OCI-LY1 (cell line): ENCODE data around the gene GNAT1.

Experiments used
- H2AFZ ChIP-seq: fragments of 200-600 bp; sonication (generic), shearing (Covaris generic); 2 replicates; pipeline ENCODE4 v1.6.0; 2014; ENCODE audit warnings: antibody characterized with exemption, mild to moderate bottlenecking, low read length
- H3F3A ChIP-seq: fragments of 200-600 bp; sonication (generic), shearing (Covaris generic); 2 replicates; pipeline ENCODE4 v1.6.0; 2014; ENCODE audit warnings: mild to moderate bottlenecking, antibody characterized with exemption, low read length, moderate library complexity; ENCODE audit not compliant: insufficient read depth
- H3K27ac ChIP-seq: fragments of 200-600 bp; sonication (generic); 2 replicates; pipeline ENCODE4 v1.5.1; 2014; ENCODE audit warnings: low read length, mixed run types, mild to moderate bottlenecking, low read depth; ENCODE audit not compliant: poor library complexity, severe bottlenecking
- H3K27me3 ChIP-seq: fragments of 200-600 bp; sonication (generic); 2 replicates; pipeline ENCODE4 v1.6.0; 2014; ENCODE audit warnings: antibody characterized with exemption, mild to moderate bottlenecking, low read length, moderate library complexity; ENCODE audit not compliant: insufficient read depth
- H3K36me3 ChIP-seq: fragments of 200-600 bp; sonication (generic); 2 replicates; pipeline ENCODE4 v1.6.1; 2014; ENCODE audit warnings: mild to moderate bottlenecking, antibody characterized with exemption, low read length, moderate library complexity, mixed read lengths; ENCODE audit not compliant: insufficient read depth
- H3K4me1 ChIP-seq: fragments of 200-600 bp; sonication (generic); 2 replicates; pipeline ENCODE4 v1.5.1; 2014; ENCODE audit warnings: mild to moderate bottlenecking, low read length, moderate library complexity; ENCODE audit not compliant: insufficient read depth, severe bottlenecking
- H3K4me2 ChIP-seq: fragments of 200-600 bp; sonication (generic), shearing (Covaris generic); 2 replicates; pipeline ENCODE4 v1.6.1; 2014; ENCODE audit warnings: low read length
- H3K4me3 ChIP-seq: fragments of 200-600 bp; sonication (generic); 2 replicates; pipeline ENCODE4 v1.5.1; 2014; ENCODE audit warnings: low read length, low read depth, mild to moderate bottlenecking, mixed read lengths; ENCODE audit not compliant: poor library complexity, severe bottlenecking
- H3K79me2 ChIP-seq: fragments of 200-600 bp; shearing (Covaris generic); 2 replicates; pipeline ENCODE4 v1.6.1; 2016; ENCODE audit warnings: mixed run types, low read length, mixed read lengths; ENCODE audit not compliant: insufficient read depth
- H3K9ac ChIP-seq: fragments of 200-600 bp; sonication (generic), shearing (Covaris generic); 2 replicates; pipeline ENCODE4 v1.6.1; 2014; ENCODE audit warnings: mild to moderate bottlenecking, low read length, mixed read lengths
- H3K9me2 ChIP-seq: fragments of 200-600 bp; sonication (generic), shearing (Covaris generic); 2 replicates; pipeline ENCODE4 v1.6.1; 2014; ENCODE audit warnings: low read depth, mild to moderate bottlenecking, low read length, mixed read lengths
- H3K9me3 ChIP-seq: fragments of 200-600 bp; shearing (Covaris generic); 2 replicates; pipeline ENCODE4 v1.6.1; 2014; ENCODE audit warnings: low read length, mixed read lengths
- H4K20me1 ChIP-seq: fragments of 200-600 bp; sonication (generic), shearing (Covaris generic); 2 replicates; pipeline ENCODE4 v1.6.0; 2016; ENCODE audit warnings: mild to moderate bottlenecking, low read length; ENCODE audit not compliant: insufficient read depth
- CTCF ChIP-seq: fragments of 200-600 bp; sonication (generic), shearing (Covaris generic); IDR thresholded peaks from 2 replicates; pipeline ENCODE4 v1.5.1; 2017; ENCODE audit warnings: mild to moderate bottlenecking, antibody characterized with exemption, low read length, moderate library complexity, mixed read lengths
- EZH2 ChIP-seq: fragments of 200-600 bp; sonication (generic), shearing (Covaris generic); IDR thresholded peaks from 2 replicates; pipeline ENCODE4 v1.8.0; 2017; ENCODE audit warnings: borderline replicate concordance, mixed run types, mild to moderate bottlenecking, antibody characterized with exemption, low read length, moderate library complexity, mixed read lengths

GNAT1 gene

GRCh38 chr3:50164984-50165909, 26.2 kb upstream of the GNAT1 start:
- Histone ChIP-seq H3K4me1 (no peaks in the 10 kb centered on the region), H2AFZ (no peak overlapping the region), H3K4me3 (no peak overlapping the region), H3K9me2 (no peaks in the 10 kb centered on the region), H3K27ac (no peak overlapping the region), H3K4me2 (no peak overlapping the region), H4K20me1 (no peaks in the 10 kb centered on the region), H3K79me2 (no peaks in the 10 kb centered on the region), H3K27me3 (peaks cover 5% of the 10 kb centered on the region; the same call in 1 of the 2 replicates), H3F3A (no peaks in the 10 kb centered on the region), H3K9ac (no peak overlapping the region), H3K36me3 (no peaks in the 10 kb centered on the region), H3K9me3 (no peaks in the 10 kb centered on the region)
- TF ChIP-seq EZH2 (no peak), CTCF (no peak)

- Histone ChIP-seq H3K9me2 (no peaks in the 10 kb centered on the region), H4K20me1 (no peaks in the 10 kb centered on the region), H3K9ac (no peak overlapping the region), H3K27me3 (peaks cover 2% of the 10 kb centered on the region; the same call in 1 of the 2 replicates), H3K79me2 (no peaks in the 10 kb centered on the region), H3K4me2 (no peak overlapping the region), H3K9me3 (no peaks in the 10 kb centered on the region), H3K36me3 (no peaks in the 10 kb centered on the region), H3F3A (no peaks in the 10 kb centered on the region), H3K27ac (no peak overlapping the region), H2AFZ (no peak overlapping the region), H3K4me1 (no peaks in the 10 kb centered on the region), H3K4me3 (no peak overlapping the region)
- no peak for TF ChIP-seq EZH2
- TF ChIP-seq CTCF: no peak
Observed at GRCh38 chr3:50165910-50166538, 25.4 kb upstream of the GNAT1 start.

- Histone ChIP-seq H3K27me3 (no peaks in the 10 kb centered on the region; the same call in 1 of the 2 replicates), H3K4me3 (no peak overlapping the region), H3K4me2 (no peak overlapping the region), H3K79me2 (no peaks in the 10 kb centered on the region), H3K9me3 (no peaks in the 10 kb centered on the region), H3K9me2 (no peaks in the 10 kb centered on the region), H4K20me1 (no peaks in the 10 kb centered on the region), H3K27ac (no peak overlapping the region), H3K9ac (no peak overlapping the region), H2AFZ (no peak overlapping the region), H3K4me1 (no peaks in the 10 kb centered on the region), H3F3A (no peaks in the 10 kb centered on the region), H3K36me3 (no peaks in the 10 kb centered on the region)
- no peak for TF ChIP-seq EZH2
- TF ChIP-seq CTCF: no peak
Observed at GRCh38 chr3:50166620-50167019, 24.8 kb upstream of the GNAT1 start.
